Uterus (tissue), 2 donors: ENCODE results near the gene ITPR1.

Source experiments
- CTCF ChIP-seq, 4 experiments: fragments of 200-600 bp in 2 of 4; fragments of 450-650 bp in 2 of 4; sonication (generic) in 2 of 4; IDR thresholded peaks; one replicate each; pipeline ENCODE4 v1.5.1; 2016 to 2019; ENCODE audit warnings: antibody characterized with exemption in 4 of 4, mild to moderate bottlenecking in 2 of 4, moderate library complexity in 1 of 4
- POLR2A ChIP-seq, 2 donors: fragments of 450-650 bp; IDR thresholded peaks; one replicate each; pipeline ENCODE4 v1.6.1; 2016; ENCODE audit warnings: antibody characterized with exemption in 2 of 2, mild to moderate bottlenecking in 1 of 2, moderate library complexity in 1 of 2

- no peak for TF ChIP-seq CTCF (IDR thresholded peaks at IDR 0.05)
- no peak for TF ChIP-seq POLR2A (IDR thresholded peaks at IDR 0.05)
These were observed 218.5 kb downstream of the ITPR1 start for GRCh38 chr3:4711680-4711992.
